Measurements from ENCODE around the gene SDCCAG8.

The SDCCAG8 gene

GRCh38 chr1:243493156-243494129 is 237.6 kb downstream of the SDCCAG8 start:
- no peak for TF ChIP-seq CTCF (IDR thresholded peaks at IDR 0.05)
- Histone ChIP-seq H3K27me3 (ENCODE audit: control insufficient read depth, insufficient read depth, low read length) (no peaks in the 10 kb centered on the region), H2AFZ (no peak overlapping the region), H3K36me3 (ENCODE audit: control insufficient read depth, insufficient read depth, low read length) (no peaks in the 10 kb centered on the region), H3K27ac (no peak overlapping the region), H3K9me3 (ENCODE audit: control insufficient read depth, low read length) (no peaks in the 10 kb centered on the region), H3K4me3 (ENCODE audit: low read depth, low read length) (no peak overlapping the region), H3K4me1 (no peaks in the 10 kb centered on the region), H3K4me2 (ENCODE audit: low read length) (no peak overlapping the region), H3K9ac (no peak overlapping the region), H3K79me2 (no peaks in the 10 kb centered on the region)

- Histone ChIP-seq H3K4me2 (ENCODE audit: low read length) (no peak overlapping the region), H3K9ac (no peak overlapping the region), H3K36me3 (ENCODE audit: control insufficient read depth, insufficient read depth, low read length) (no peaks in the 10 kb centered on the region), H3K4me1 (peaks cover 3% of the 10 kb centered on the region), H3K27me3 (ENCODE audit: control insufficient read depth, insufficient read depth, low read length) (no peaks in the 10 kb centered on the region), H3K27ac (no peak overlapping the region), H3K4me3 (ENCODE audit: low read depth, low read length) (no peak overlapping the region), H3K79me2 (no peaks in the 10 kb centered on the region), H3K9me3 (ENCODE audit: control insufficient read depth, low read length) (no peaks in the 10 kb centered on the region), H2AFZ (no peak overlapping the region)
- TF ChIP-seq CTCF (IDR thresholded peaks at IDR 0.05) = no peak
These were observed 239.0 kb downstream of the SDCCAG8 start for GRCh38 chr1:243494741-243495431.

- Histone ChIP-seq H3K4me1 (peaks cover 3% of the 10 kb centered on the region), H3K4me3 (ENCODE audit: low read depth, low read length) (no peak overlapping the region), H3K4me2 (ENCODE audit: low read length) (no peak overlapping the region), H3K36me3 (ENCODE audit: control insufficient read depth, insufficient read depth, low read length) (no peaks in the 10 kb centered on the region), H3K9me3 (ENCODE audit: control insufficient read depth, low read length) (no peaks in the 10 kb centered on the region), H3K27ac (no peak overlapping the region), H3K79me2 (no peaks in the 10 kb centered on the region), H3K27me3 (ENCODE audit: control insufficient read depth, insufficient read depth, low read length) (no peaks in the 10 kb centered on the region), H2AFZ (no peak overlapping the region), H3K9ac (no peak overlapping the region)
- TF ChIP-seq CTCF (IDR thresholded peaks at IDR 0.05) = no peak
These were observed 239.8 kb downstream of the SDCCAG8 start for GRCh38 chr1:243495442-243496186.

- no peaks in the 10 kb centered on the region for H3K36me3 ChIP-seq (ENCODE audit: control insufficient read depth, insufficient read depth, low read length)
- no peak overlapping the region for H3K9ac ChIP-seq
- no peak overlapping the region for H3K4me2 ChIP-seq (ENCODE audit: low read length)
- H3K4me1 ChIP-seq = peaks cover 3% of the 10 kb centered on the region
- no peaks in the 10 kb centered on the region for H3K9me3 ChIP-seq (ENCODE audit: control insufficient read depth, low read length)
- H3K27ac ChIP-seq = no peak overlapping the region
- no peaks in the 10 kb centered on the region for H3K79me2 ChIP-seq
- H3K4me3 ChIP-seq (ENCODE audit: low read depth, low read length) = no peak overlapping the region
- H3K27me3 ChIP-seq (ENCODE audit: control insufficient read depth, insufficient read depth, low read length) = no peaks in the 10 kb centered on the region
- no peak for TF ChIP-seq CTCF (IDR thresholded peaks at IDR 0.05)
- H2AFZ ChIP-seq = no peak overlapping the region
These were observed 240.4 kb downstream of the SDCCAG8 start for GRCh38 chr1:243496187-243496646.
